GM19025 (cell line): Measurements from ENCODE around the gene LMLN.
"Not testable (repeated sequence)": the region's sequence is repeated elsewhere in the genome, so short reads cannot be mapped to it uniquely, and the experiment has no call there.

Experiments
- ATAC-seq: cut with Tn5 transposase; IDR thresholded peaks from one replicate; pipeline ENCODE4 v1.9.1; 2021; ENCODE audit warnings: mild to moderate bottlenecking, low read depth, moderate library complexity; ENCODE audit not compliant: unreplicated experiment

Gene LMLN

DNA sequence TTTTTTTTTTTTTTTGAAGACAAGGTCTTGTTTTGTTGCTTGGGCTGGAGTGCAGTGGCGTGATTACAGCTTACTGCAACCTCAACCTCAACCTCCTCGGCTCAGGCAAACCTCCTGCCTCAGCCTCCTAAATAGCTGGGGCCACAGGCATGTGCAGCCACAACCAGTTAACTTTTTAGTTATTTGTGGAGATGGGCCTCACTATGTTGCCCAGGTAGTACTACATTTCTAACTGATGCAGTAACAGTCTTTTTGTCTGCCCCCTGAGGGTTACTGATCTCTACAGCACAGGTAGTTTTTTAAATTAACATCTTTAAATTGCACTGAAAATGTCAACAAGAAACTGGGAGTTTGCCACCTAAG lies 3.4 kb upstream of the LMLN start:
- no peak for ATAC-seq

DNA sequence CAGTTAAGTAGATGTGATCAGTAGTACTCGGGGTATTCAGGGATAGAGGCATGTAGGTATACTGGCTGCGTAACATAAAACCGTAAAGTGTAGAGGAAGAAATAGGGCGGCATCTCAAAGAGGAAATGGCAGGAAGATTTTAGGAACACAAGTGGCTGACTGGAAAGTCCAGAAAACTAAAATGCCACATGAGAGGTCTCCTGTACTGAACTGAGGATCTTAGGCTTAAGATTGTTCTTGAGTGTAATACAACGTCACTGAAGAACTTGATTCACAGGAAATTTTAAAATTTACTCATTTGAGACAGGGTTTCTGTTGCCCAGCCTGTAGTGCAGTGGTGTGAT lies 2.3 kb upstream of the LMLN start:
- ATAC-seq: no peak

DNA sequence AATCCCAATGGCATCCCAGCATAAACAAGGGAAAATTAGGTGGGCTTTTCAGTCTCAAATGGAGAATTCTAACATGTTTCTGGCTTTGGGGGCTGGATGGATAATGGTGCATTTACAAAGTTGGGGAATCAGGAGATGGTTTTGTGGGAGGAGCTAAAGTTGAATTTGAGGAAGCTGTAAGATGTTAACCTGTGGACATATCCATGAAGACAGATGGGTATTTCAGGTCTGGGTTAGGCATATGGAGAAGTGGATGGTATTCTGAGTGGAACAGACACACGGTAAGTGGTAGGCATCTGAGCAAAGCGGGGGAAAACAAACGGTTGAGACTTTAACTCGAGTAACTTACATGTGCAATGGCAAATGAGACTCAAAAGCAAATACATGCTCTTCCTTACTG lies 1.7 kb upstream of the LMLN start:
- ATAC-seq: no peak

DNA sequence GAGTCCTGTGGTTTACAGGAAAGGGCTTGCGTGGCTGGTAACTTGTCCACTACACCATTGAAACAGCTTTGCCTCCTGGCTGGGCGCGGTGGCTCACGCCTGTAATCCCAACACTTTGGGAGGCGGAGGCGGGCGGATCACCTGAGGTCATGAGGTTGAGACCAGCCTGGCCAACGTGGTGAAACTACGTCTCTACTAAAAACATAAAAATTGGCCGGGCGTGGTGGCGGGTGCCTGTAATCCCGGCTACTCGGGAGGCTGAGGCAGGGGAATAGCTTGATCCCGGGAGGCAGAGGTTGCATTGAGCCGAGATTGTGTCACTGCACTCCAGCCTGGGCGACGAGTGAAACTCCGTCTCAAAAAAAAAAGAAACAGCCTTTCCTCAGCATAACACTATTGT lies 1.2 kb upstream of the LMLN start:
- ATAC-seq: not testable (repeated sequence)

DNA sequence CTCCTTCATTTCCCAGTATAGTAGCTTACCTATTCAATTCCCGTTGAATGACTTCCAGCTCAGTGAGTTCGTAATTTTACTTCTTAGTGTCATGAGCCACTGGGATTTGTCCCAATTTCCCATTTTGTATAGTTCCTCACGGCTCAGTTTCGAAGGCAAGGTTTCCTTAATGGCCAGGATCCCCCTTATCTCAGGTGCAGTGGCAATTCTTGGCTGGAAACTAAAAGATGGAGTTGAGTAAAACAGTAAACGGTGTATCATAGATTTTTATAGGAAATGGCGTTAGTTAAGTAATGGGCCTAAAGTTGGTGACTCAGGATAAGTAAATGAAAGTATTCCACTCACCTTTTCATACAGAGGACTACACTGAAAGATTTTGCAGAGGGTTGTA lies 522 bp upstream of the LMLN start:
- ATAC-seq: no peak

DNA sequence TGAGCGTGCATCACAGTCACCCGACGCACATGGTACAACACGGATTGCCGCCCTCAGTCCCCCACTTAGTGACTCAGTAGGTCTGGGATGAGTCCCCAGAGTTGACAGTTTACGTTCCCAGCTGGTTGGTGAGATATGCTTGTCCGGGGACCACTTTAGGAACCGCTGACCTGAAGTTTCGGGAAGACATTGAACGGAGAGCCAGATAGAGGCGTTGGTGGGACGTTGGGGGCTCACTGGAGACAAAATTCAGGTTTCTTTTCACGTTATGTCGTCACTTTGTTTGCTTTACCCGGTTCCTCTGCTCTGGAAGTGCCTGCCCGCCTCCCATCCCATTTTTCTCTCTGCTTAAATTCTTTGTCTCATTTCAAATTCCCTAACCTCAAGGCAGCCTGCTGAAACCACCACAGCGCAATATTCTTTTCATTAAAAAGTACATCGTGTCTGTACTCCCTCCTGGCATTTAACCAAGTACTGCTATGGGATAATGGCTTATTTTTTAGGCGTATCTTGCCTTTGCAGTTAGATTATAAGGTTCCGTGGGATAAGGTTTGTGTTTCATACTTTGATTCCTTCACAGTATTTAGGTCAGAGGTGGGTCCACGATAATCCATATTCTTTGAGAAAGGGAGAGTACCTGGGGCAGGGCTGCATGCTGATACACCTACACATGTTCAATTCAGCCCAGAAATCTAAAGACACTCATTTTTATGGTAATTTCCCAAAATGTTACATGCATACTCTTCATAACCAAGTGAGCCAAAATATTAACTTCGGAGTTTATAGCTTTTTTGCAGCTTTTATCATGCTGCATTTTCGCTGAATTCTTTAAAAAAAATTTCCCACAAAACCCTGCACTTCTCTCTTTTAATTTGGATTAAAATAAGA lies 921 bp downstream of the LMLN start:
- no peak for ATAC-seq

DNA sequence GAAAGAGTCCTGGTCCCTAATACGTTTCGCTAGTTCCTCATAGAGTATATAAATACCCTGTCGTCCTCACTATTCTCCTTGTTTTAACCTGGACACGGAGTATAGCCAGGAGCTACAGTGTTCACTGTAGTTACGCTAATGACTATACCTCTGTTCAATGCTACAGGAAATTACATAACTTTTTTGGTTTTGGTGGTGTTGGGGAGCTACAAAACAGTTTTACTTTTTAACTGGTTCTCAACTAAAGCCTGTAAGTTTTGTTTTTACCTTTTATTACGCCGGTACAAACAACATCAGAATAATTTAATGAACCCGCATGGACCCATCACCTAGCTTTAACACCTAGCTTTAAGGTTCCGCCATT lies 1.5 kb downstream of the LMLN start:
- no peak for ATAC-seq

DNA sequence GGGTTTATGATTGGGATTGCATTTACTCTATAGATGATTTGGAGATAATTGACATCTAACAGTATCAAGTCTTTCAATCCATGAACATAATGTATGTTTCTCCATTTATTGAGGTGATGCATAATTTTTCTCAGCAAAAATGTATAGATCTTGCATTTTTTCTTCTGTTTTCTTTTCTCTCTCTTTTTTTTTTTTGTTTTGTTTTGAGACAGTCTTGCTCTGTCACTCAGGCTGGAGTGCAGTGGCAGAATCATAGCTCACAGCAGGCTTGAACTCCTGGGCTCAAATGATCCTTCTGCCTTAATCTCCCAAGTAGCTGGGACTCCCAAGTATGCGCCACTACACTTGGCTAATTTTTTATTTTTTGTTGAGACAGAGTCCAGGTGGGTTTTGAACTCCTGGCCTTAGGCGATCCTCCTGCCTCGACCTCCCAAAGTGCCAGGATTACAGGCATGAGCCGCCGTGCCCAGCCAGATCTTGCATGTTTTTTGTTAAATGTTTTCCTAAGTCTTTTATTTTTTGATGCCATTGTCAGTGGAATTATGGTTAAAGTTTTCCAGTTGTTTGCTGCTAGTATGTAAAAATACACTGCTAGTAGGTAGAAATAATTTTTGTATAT lies 3.1 kb downstream of the LMLN start:
- no peak for ATAC-seq

DNA sequence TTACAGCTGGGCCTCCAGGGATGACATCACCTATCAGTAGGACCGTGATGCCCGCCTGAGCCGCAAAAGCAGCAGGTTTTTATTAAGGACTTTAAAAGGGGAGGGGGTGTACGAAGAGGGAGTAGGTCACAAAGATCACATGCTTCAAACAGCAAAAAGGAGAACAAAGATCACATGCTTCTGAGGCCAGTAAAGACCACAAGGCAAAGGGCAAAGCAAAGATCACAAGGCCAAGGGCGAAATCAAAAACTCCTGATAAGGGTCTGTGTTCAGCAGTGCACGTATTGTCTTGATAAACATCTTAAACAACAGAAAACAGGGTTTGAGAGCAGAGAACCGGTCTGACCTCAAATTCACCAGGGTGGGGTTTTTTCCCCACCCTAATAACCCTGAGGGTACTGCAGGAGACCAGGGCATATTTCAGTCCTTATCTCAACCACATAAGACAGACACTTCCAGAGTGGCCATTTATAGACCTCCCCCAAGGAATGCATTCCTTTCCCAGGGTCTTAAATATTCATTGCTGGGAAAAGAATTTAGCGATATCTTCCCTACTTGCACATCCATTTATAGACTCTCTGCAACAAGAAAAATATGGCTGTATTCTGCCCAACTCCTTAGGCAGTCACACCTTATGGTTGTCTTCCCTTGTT lies 7.4 kb downstream of the LMLN start:
- not testable (repeated sequence) for ATAC-seq

DNA sequence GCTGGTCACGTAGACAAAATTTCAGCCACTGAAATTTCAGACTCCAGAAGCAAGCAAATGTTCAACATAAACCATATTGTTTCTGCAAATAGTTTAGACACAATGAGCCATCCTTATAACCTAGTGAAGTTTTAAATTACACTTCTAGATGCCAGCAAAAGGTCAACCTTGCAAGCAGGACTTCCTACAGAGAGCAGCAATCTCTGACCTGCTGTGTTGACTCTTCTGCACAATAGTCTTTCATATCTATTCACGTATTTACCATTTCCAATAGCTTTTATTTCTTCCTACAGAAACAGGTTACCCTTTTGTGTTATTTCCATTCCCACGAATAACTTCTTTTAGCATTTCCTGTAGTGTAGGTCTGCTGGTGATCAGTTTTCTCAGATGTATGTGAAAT lies 10.6 kb downstream of the LMLN start:
- ATAC-seq: no peak

DNA sequence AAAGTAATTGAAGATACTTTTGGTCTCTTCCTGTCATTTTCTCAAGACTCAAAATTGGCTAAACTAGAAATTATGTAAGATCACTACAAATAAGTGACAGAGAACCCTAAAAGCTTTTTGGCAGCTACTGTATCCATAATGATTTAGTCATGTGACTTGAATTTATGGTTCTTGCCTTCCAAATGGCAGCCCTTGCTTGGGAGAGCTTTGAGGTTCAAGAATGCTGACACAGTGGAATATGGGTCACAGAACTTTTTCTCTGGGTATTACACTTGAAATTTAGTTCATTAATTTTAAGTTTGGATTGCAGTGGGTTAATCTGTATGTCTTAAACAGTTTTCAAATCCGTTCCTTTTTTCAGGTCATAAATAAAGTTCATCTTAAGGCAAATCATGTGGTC lies 14.0 kb downstream of the LMLN start:
- ATAC-seq: no peak

DNA sequence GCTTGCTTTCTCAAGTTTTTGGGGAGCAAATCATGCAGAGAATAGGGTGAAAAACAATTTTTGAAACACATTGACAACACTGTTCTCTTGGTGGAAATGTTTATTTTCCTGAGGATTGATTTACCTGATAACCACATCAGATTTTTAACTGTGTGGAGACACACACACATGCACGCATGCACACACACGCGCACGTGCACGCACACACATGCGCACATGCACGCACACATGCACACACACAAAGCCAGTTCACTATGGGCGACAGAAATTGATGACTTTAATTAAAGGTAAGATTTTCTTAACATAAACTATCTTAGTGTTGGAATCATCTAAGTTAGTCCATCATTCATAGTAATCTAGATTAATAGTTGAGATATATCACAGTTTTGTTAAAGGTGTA lies 15.3 kb downstream of the LMLN start:
- no peak for ATAC-seq

DNA sequence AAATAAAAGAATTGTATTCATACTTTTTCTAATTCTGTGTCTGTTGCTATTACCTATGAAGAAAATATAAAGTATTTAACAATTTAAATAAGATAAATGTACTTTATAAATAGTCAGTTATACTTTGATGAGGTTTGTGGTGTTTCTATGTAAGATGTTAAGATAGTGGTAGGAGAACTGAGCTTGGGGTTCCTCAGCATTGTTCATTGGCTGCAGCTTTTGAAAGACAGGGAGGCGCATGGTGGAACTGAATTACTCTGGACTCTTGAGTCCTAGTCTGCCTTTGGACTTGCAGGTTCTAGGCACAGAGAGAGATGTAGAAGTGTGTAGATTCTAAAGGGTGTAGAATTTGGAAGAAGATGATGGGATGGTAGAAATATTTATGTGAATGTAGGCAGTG lies 23.1 kb downstream of the LMLN start:
- no peak for ATAC-seq

DNA sequence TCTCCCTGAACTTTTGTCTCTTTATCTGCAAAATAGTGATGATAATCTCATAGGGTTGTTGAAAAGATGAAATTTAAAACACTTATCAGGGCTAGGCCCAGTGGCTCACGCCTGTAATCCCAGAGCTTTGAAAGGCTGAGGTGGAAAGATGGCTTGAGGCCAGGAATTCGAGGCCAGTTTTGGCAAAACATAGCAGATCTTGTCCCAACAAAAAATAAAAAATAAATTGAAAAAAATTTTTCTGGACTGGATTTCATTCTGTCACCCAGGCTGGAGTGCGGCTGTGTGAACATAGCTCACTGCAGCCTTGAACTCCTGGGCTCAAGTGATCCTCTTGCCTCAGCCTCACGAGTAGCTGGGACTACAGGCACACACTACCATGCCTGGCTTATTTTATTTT lies 29.6 kb downstream of the LMLN start:
- ATAC-seq: no peak

DNA sequence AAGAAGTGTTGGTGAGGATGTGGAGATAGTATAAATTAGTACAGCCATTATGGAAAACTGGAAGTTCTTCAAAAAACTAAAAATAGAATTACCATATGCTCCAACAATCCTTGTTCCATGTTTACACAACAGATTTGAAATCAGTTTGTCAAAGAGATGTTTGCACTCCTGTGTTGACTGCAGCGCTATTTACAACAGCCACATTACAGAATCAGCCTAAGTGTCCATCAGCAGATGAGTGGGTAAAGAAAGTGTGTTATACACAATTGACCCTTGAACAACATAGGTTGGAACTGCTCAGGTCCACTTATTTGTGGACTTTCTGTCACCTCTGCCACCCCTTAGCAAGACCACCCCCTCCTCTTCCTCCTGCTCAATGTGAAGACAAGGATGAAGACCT lies 34.7 kb downstream of the LMLN start:
- no peak for ATAC-seq

DNA sequence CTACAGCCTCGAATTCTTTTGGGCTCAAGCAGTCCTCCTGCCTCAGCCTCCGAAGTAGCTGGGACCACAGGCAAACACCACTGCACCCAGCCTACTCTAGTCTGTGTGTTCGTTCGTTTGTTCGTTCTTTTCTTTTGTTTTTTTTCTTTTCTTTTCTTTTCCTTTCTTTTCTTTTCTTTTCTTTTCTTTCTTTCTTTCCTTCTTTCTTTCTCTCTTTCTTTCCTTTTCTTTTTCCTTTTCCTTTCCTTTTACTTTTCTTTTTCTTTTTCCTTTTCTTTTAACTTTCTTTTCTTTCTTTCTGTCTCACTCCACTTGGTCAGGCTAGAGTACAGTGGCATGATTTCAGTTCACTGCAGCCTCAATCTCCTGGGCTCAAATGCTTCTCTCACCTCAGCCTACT lies 36.8 kb downstream of the LMLN start:
- ATAC-seq: no peak

DNA sequence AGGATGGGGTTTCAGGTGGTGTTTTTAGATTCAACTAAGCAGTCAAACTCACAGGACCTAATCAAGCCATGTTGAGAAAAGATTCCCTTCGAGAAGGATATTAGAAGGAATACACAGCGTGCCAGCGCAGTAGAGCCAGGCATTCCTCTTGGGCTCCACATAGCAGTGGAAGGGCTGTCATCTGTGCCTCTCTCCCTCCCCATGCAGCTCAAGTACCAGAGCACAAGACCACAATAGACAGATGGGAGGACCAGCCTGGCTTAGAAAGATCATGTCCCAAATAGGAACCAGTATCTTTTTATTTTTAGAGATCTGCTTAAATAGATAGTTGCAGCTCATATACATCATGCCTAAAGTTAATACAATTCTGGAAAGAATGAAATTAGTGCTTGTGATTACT lies 37.9 kb downstream of the LMLN start:
- no peak for ATAC-seq

DNA sequence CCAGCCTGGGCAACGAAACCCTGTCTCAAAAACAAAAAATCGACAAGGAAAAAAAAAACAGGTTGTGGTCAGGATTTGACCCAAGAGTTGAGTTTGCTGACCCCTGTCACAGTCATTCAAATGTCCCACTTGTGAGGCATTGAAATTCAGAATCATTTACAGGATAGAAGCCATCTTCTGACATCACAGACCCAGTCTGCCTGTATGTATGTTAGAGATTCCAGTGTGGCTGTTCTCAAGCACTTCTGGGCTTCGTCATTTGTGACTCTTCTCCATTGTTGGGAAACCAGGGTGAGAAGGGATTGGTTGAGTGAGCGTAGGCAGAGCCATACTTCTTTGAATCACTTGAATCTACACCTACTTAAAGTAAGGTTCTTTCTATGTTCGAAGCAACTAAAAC lies 57.1 kb downstream of the LMLN start:
- no peak for ATAC-seq

DNA sequence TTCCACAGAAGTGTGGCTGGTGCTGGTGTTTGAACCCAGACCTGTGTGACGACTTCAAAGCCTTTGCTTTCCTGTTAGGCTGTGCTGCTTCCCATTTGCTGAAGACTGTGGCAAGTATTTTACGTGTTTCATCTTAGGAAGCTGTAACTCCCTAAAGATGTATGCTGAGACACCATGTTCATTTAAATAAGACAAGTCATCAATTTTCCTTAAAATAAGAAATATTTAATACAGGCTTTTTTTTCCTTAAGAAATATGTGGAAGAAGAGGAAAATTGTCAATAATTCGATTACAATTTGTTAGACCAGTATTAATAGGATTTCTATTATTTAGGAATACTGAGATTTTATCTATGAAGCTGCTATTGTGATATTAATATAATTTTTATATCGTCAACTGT lies 58.4 kb downstream of the LMLN start:
- ATAC-seq: no peak

DNA sequence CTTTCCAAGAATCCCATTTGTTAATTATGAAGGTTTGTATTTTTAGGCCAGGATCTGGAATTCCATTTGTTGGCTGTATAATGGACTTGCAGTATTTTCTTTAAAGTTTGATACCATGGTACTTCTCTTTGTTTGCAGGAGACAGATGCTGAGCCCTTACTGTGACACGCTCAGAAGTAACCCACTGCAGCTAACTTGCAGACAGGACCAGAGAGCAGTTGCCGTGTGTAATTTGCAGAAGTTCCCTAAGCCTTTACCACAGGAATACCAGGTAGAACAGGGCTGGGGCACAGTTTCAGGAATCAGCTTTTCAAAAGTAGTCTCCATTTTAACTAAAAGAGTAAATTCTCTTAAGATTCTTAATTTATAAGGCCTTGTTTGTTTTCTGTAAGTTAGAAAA lies 59.1 kb downstream of the LMLN start:
- no peak for ATAC-seq

DNA sequence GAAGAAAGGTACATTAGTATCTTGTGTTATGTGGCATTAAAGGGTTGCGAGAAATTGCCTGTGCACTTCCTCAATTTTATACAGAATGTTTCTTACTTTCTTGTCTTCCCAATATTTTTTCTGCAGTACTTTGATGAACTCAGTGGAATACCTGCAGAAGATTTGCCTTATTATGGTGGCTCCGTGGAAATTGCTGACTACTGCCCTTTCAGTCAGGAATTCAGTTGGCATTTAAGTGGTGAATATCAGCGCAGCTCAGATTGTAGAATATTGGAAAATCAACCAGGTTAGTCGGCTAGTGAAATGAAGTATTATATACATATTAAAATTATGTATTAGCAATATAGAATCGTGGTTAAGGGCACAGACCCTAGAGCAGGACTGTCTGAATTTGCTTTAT lies 61.3 kb downstream of the LMLN start:
- no peak for ATAC-seq

DNA sequence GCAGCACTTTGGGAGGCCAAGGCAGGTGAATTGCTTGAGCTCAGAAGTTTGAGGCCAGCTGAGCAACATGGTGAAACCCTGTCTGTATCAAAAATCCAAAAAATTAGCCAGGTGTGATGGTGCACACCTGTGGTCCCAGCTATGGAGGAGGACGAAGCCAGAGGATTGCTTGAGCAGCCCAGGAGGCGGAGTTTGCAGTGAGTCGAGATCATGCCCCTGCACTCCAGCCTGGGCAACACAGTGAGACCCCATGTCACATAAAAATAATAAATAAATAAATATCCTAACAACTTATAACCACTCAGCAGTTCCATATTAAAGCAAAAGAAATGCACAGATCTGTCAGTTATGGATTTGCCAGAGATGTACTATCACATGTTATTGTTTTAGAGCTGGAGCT lies 62.6 kb downstream of the LMLN start:
- ATAC-seq: no peak
